ENCODE data around the gene TBC1D10A. TPM values are rescaled to one million over a fixed set of nuclear protein-coding genes. Genes with fewer than 3 reads are reported as not detected.

The TBC1D10A gene
- total RNA-seq, 1 donor = 29.8 TPM

GRCh38 chr22:30270832-30271231 lies 55.9 kb downstream of the TBC1D10A start:
- H3K4me3 ChIP-seq (ENCODE audit: low read depth, low read length) = no peak overlapping the region
- no peak for TF ChIP-seq CTCF (IDR thresholded peaks at IDR 0.05; ENCODE audit: insufficient read depth, low read depth, low read length)
- no peak for DNase-seq (ENCODE audit: low read depth)

- DNase-seq (ENCODE audit: low read depth) = no peak
- TF ChIP-seq CTCF (IDR thresholded peaks at IDR 0.05; ENCODE audit: insufficient read depth, low read depth, low read length) = no peak
Observed at GRCh38 chr22:30268331-30268730, 58.4 kb downstream of the TBC1D10A start.

DNA sequence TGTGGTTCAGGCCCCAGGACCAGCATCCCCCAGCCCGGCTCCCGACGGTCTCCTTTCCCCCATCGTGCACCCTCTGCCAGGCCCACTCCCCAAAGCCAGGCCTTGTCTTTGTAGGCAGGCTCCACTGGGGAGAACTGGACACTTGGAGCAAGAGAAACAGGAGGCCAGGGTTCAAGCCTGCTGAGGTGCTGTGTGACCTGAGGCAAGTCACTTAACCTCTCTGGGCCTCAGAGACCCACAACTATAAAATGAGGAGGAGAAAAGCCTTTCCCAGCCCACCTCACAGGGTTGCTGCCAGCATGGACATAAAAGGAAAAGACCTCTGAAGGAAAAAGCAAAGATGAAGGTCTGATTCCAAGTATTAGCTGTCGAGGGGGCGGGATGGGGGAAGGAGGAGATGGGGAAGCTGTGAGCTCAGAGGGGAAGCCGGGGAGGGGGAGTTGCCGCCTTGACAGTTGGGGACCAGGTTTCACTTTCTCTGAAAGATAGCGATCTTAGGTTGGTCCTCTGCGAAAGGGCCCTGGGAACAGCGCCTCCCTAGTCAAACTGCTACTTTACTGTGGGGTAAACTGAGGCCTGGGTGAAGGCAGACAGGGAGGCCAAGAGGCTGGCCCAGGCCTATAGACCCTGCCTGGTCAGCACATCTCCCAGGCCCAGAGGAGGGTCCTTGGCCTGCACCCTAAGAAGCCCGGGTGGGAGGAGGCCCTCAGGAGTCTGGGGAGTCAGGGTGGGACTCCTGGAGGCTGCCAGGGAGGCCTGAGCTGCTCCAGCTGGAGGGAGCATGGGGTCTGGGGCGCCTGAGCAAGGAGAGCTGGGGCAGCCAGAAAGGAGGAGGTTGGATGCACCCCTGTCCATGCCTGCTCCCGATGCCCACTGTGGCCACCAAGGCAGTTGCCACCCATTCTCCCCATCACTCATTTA lies 59.1 kb downstream of the TBC1D10A start:
- no peak overlapping the region for H3K4me3 ChIP-seq (ENCODE audit: low read depth, low read length)
- no peak for TF ChIP-seq CTCF (IDR thresholded peaks at IDR 0.05; ENCODE audit: insufficient read depth, low read depth, low read length)
- DNase-seq (ENCODE audit: low read depth) = no peak

More at GRCh38 chr22:30268331-30268730, 58.4 kb downstream of the TBC1D10A start:
- H3K4me3 ChIP-seq (ENCODE audit: low read depth, low read length) = no peak overlapping the region

DNA sequence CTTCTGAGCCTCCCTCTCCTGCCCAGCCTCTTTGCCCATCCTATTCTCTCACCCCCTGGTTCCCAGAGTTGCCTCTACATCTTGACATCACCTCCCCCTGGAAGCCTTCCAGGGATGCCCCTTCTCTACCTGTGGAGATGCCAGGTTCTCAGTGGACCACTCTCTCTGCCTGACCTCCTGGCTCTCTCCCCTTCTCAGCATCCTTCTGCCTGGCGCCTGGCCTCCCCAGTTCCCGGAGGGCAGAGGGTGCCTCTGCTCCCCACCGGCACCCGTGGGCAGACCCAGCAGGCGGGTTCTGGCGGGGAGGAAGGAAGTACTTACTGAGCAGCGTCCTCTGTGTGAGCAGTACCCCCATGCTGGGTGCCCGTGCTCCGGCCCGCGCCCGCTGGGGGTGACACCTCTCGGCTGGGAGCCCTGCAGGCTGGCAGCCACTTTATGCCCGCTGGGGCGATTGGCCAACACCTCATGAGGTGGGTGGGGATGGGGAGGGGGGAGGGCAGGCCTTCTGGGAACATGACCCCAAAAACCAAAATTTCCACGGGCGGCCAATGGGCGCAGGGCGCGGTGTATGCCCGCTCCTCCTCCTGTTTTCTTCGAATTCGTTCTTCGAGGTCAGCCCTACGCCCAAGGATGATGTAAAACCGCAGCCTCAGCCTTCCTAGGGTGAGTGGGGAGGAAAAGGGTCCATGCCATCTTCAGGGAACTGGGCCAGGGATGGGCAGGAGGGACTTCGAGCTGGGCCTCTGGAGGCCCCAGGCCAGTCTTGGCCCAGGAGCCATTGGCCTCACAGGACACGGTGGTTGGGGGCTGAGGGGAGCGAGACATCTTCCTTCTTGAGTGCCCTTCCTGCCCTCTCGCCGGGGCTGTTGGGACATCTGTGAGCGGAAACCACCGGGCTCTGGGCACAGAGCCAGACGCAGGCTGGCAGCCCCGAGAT lies 60.0 kb downstream of the TBC1D10A start, which contains the start of gene OSM:
OSM (minus strand) TSS at position 407 of the 937 bp plus-strand sequence; CDS start at position 355, 52 bp downstream.
- no peak for DNase-seq (ENCODE audit: low read depth)
- H3K4me3 ChIP-seq (ENCODE audit: low read depth, low read length) = no peak within 1 kb of the TSS
- TF ChIP-seq CTCF (IDR thresholded peaks at IDR 0.05; ENCODE audit: insufficient read depth, low read depth, low read length) = no peak

DNA sequence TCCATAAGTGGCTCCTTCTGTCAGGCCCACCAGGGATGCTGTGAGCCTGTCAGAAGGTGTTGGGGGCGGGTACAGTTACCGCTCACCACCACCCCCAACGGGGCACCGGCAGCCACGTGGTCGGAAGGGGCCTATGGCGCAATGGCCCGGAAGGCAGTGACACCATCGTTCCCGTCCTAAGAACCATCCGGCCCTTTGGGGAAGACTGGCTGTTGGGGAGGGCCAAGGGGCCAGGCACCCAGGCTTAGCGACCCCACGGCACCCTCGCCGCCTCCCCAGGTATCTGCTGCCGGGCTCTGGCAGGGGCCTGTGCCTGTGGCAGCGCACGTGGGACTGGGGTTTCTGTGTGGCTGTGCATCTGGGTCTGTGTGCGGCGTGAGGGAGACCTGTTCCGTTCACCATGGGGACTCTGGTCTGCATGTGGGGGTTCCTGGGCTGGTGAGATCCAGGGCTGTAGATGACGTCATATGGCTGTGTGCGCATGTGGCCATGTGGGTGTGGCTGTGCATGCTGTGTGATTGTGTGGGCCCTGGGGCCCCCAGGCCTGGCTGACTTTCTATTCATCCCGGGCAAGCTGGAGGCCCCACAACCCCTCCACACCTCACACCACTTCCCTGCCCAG lies 60.8 kb downstream of the TBC1D10A start:
- no peak for DNase-seq (ENCODE audit: low read depth)
- H3K4me3 ChIP-seq (ENCODE audit: low read depth, low read length) = no peak overlapping the region
- no peak for TF ChIP-seq CTCF (IDR thresholded peaks at IDR 0.05; ENCODE audit: insufficient read depth, low read depth, low read length)

DNA sequence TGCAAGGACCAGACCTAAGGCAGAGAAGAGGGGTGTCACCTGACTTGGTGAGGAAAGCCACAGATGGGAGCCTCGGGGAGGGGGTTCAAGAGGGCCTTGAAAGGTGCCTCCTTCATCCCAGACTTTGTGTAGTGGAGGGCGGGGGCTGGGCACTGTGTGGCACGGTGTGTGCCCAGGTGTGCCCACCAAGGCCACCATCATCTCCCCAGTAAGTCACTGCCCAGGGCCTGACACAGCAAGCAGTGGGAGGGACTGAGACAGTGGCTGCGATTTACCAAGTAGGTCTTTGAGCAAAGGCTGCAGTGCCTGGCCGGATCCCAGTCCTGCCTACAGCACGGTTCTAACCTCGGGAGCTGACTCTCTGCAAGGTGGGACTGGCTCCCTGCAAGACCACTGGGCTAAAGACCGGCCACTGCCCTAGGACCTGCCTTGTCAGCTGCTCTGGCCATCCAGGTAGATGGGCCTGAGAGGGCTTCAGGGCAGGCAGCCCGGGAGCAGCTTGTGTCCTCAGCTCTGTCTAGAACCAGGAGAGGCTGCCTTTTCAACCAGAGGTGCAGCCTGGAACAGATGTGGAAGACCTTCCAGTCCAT lies 61.5 kb downstream of the TBC1D10A start:
- TF ChIP-seq CTCF (IDR thresholded peaks at IDR 0.05; ENCODE audit: insufficient read depth, low read depth, low read length) = no peak

More for the DNA sequence above, 61.5 kb downstream of the TBC1D10A start:
- no peak overlapping the region for H3K4me3 ChIP-seq (ENCODE audit: low read depth, low read length)
- DNase-seq (ENCODE audit: low read depth) = no peak

Measured in fibroblast of villous mesenchyme (primary cell).